HT1080 (cell line): Measurements from ENCODE around the gene NRIP1. TPM values are rescaled to one million over a fixed set of nuclear protein-coding genes. Genes with fewer than 3 reads are reported as not detected.
"Not testable (repeated sequence)": the region's sequence is repeated elsewhere in the genome, so short reads cannot be mapped to it uniquely, and the experiment has no call there.

Experiments
- DNase-seq: peaks from one replicate; pipeline ENCODE4 v3.0.0-alpha.2; 2015; ENCODE audit warnings: low read depth
- total RNA-seq: library from RNA; depleted of rRNA; stranded (reverse); fragments of >200 nt; shearing (Covaris generic); gene quantifications from 2 replicates; pipeline ENCODE4 v1.2.3, GENCODE V29; 2014

NRIP1 gene
- total RNA-seq, 1 experiment from 2014 or later: 7.3 TPM

DNA sequence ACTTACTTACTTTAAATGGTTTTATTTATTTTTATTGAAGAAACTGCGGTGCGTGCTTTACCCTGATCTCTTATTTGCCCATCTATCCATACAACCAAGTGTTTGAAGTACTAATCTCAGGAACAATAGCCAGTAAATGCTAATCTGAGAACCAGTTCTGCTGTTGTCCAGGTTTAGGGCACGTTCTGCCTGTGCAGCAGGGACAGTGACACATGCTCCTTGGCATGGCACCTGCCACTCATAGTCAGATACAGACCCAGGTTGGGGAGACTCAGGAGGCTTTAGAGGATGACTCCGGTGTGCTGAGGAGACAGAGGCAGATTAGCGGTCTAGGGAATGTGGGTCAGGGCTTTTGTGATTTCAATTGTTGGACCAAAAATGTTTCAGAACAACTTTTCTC is 83.6 kb downstream of the NRIP1 start:
- DNase-seq: no peak

GRCh38 chr21:14979264-14979663 is 85.5 kb downstream of the NRIP1 start:
- DNase-seq: no peak

DNA sequence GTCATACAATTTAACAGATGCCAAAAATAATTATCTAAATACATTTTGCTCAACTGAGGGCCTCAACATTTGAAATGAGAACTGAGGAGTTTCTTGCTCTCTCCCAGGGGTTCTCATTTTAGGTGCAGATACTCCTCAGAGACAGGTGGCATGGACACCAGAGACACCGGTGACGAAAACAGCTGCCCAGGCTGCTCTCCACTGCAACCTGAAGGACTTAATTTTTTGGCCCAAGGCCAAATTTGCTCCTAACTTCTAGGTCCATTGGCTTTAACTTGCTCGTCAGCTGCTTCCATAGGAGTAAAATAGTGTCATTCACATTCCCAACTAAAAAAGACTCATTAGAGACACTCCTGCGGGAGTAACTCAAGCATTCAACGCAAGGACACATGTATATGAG is 87.0 kb downstream of the NRIP1 start:
- DNase-seq: no peak

DNA sequence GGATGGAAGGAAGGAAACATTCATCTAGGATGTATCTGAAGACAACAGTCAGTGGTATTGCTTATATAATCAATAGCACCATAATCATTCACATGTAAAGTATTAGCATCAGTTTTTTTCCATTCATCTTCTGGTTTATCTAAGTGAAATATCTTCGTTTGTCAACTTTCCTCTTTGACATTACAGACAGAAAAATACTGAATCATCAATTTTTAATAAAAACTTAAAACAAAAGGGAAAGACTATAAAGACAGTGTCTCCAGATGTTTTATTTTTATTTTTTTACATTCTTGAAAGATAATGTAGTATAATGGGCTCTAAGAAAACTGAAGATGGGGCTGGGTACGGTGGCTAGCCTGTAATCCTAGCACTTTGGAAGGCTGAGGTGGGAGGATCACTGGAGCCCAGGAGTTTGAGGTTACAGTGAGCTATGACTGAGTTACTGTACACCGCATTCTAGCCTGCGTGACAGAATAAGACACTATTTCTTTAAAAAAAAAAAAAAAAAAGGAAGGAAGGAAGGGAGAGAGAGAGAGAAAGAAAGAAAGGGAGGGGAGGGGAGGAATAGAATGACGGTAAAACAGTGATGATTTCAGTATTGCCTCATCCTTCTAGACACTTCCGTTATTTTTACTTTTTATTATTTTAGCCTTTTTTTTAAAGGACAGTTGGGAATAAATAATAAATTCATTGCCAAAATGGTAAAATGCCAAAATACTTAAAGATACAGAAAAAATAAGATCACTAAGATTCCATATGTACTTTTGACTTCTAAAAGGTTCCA is 89.5 kb downstream of the NRIP1 start:
- no peak for DNase-seq

DNA sequence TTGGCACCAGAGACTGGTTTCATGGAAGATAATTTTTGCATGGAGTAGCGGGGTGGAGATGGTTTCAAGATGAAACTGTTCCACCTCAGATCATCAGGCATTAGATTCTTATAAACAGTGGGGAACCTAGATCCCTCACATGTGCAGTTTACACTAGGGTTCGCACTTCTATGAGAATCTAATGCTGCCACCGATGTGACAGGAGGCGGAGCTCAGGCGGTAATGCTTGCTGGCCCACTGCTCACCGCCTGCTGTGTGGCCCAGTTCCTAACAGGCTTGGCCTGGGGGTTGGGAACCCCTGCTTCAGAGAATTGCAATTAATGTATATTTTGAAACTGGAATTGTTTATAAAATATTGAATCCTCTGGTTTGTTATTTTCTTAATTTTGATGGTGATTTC is 92.1 kb downstream of the NRIP1 start:
- no peak for DNase-seq

DNA sequence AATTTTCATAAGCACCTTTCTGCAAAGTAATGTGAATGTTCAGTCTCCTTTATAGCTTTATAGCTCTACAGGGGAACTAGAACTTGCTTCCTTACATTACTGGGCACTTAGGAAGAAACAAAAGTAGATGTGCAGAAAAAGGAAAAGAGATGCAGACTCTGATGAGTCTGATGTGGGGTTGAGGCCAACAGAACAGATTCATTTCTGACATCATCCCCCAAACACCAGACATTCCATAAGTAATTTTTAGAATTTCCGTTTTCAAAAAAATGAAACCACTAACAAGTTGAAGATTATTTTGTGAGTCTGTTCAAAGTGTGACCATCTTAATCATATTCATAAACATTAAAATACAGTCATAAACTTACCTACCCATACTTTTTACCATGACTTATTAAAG is 96.0 kb downstream of the NRIP1 start:
- no peak for DNase-seq

GRCh38 chr21:14968029-14968428 is 96.8 kb downstream of the NRIP1 start:
- DNase-seq: no peak

DNA sequence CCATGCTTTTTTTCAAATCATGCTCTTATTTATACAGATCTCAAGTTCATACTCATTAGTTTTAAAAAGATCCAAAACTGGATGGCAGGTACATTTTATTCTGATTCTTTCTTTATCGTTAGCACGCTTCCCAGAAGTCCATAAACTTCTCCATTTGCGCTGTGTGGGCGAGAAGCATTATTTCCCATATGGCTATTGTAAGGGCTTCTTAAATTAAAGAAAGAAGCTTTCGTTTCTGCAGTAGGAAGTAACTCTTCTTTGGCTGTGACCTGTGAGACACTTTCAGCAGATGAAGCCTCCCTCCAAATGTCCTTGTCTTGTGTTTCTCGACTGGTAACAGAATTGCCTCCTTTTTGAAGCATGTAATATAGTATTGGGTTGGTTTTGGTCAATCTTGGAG is 100.2 kb downstream of the NRIP1 start:
- no peak for DNase-seq

GRCh38 chr21:14962217-14962616 is 102.6 kb downstream of the NRIP1 start:
- no peak for DNase-seq

DNA sequence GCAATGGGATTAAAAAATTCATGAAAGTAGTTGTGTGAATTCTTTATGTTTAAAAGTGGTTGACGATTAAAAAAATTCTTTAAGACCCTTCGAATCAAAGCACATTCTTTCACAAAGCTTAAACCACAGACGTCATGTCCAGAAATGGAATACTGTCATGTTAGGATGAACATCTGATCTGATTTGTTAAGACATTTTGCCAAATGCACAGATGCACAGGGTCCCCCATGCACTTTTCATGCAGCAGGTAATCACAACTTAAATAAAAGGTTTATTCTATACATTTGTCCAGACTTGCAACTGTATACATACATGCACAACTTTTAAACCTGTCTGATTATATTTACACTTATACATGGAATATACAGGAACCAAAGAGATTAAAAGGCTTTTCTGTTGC is 103.3 kb downstream of the NRIP1 start:
- no peak for DNase-seq

GRCh38 chr21:14959343-14959742 is 105.5 kb downstream of the NRIP1 start:
- no peak for DNase-seq

DNA sequence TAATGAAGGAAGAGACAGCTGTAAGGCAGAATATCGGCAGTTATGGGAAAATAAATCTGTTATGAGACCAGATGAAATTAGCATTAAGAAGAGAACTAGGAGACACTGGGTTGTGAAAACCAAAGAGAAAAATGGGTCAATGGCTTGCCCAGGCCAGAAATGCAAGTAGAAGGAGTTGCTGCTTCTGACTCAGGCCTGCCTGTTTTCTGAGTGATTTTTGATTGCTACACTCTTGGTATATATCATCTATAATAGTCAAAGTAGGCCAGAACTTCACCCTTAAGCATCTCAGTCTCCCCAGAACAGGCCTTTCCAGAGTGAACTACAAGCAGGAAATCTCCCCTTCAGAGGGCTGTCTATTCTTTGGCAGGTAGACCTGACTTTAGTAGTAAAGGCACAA is 107.0 kb downstream of the NRIP1 start:
- no peak for DNase-seq

- no peak for DNase-seq
Measured at GRCh38 chr21:14956807-14957206, 108.0 kb downstream of the NRIP1 start.

GRCh38 chr21:14955936-14956520 is 108.8 kb downstream of the NRIP1 start:
- DNase-seq: no peak

DNA sequence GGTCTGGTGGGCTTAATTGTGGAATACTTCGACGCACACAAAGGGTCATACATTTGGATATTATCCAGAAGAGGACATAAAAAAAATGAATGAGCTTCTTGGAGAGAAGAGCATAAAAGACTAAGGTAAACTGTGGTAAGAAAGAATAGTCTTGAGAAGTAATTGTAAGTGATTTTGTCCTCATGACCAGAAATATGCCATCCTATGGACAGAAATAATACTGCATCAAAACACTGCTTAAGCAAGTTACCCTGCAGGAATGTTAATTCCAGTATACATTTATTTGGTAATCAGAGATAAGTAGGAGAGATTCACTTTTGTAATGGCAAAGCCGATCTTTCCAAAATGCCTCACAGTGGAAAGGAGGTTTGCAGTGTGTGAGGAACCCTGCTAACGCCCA is 111.9 kb downstream of the NRIP1 start:
- DNase-seq: no peak

DNA sequence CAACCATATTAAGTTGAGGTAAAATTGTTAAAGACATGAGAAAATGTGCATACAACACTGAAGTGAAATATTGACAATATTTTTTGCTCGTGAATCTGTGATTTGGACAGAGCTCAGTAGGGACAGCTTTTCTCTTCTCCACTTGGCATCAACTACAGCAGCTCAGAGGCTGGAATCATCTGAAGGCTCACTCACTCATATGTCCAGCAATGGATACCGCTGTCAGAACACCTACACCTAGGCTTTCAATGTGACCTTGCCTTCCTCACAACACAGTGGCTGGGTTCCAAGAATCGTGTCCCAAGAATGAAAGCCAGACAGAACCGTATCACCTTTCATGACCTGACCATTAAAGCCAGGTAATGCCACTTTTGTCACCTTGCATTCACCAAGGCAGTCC is 115.2 kb downstream of the NRIP1 start:
- no peak for DNase-seq

DNA sequence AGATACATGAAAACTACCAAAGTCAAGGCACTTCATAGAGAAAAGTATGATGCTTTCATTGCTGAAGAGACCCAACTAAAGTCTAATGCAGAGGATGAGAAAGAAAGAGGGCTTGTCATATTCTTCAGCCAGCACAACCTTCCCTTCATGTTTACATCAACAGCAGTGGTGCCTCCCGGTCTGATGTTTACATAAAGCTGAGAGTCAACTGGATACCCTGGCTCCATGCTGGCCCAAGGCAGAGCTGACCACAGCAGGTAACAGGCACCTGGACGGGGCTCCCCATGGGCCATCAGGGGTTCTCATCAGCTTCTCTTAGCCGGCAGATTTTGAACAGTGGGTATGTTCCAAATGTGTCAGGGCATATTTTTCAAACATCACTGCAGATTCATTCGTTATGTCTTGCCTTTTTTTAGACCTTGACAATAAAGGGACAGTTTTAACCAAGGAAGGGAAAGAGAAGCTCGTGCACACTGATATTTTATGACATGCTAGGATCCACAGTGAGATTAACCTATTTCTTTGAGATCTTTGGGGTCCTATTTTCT is 117.1 kb downstream of the NRIP1 start:
- no peak for DNase-seq

GRCh38 chr21:14945176-14945575 is 119.6 kb downstream of the NRIP1 start:
- no peak for DNase-seq

- no peak for DNase-seq
Measured at GRCh38 chr21:14943616-14944015, 121.2 kb downstream of the NRIP1 start.

DNA sequence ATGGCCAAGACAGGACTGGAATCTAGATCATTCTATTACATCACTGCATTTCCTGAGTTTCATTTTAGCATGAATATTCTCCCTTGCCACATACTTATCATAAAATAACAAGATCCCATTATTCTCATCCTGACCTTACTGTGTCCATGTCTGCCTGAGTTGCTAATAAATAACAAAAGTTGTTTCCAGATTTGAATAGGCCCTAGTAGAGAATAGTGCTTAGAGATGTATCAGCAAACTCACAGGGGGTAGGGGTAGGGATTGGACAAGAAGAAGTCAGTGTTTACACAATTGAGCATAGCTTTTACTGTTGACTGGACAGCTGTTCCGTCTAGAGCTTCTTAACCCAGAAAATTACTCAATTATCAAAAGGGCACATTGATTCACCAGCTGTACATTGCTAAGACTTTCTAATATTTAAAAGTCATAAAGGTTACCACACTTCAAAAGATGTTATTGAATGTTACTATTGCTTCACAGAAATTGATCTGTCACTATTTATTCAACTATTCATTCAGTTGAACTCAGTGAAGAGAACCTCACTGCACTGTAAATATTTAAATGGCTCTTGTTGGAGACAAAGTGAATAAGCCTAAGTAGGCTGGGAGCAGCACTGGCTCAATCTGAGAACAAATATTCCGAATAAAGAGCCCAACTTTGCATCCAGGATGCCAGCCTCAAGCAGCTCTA is 121.9 kb downstream of the NRIP1 start:
- no peak for DNase-seq

DNA sequence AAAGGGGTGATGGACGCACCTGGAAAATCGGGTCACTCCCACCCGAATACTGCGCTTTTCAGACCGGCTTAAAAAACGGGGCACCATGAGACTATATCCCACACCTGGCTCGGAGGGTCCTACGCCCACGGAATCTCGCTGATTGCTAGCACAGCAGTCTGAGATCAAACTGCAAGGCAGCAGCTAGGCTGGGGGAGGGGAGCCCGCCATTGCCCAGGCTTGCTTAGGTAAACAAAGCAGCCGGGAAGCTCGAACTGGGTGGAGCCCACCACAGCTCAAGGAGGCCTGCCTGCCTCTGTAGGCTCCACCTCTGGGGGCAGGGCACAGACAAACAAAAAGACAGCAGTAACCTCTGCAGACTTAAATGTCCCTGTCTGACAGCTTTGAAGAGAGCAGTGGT is 137.5 kb downstream of the NRIP1 start:
- not testable (repeated sequence) for DNase-seq

- no peak for DNase-seq
Measured at GRCh38 chr21:14926186-14926585, 138.6 kb downstream of the NRIP1 start.
